ENCODE results near the gene KL. TPM values are rescaled to one million over a fixed set of nuclear protein-coding genes. Genes with fewer than 3 reads are reported as not detected.

Gene KL
- polyA plus RNA-seq, 3 donors from 2014 or later: 1.8 TPM; not detected in 2

GRCh38 chr13:33108620-33109019 is 92.4 kb downstream of the KL start:
- Mint-ChIP-seq H3K4me3 (no peak overlapping the region), H3K36me3 (no peaks in the 10 kb centered on the region), H3K27ac (no peak overlapping the region), H3K27me3 (ENCODE audit: low read depth in 3 of 3) (peaks cover 0 to 5% (median 1%) of the 10 kb centered on the region in 3 donors), H3K4me1 (no peaks in the 10 kb centered on the region), H3K9me3 (peaks cover 0 to 3% (median 0%) of the 10 kb centered on the region in 6 donors)
- DNase-seq: no peak

GRCh38 chr13:33109271-33109697 is 93.1 kb downstream of the KL start:
- H3K27ac Mint-ChIP-seq: no peak overlapping the region
- H3K4me3 Mint-ChIP-seq: no peak overlapping the region

GRCh38 chr13:33109801-33110200 is 93.6 kb downstream of the KL start:
- no peak for DNase-seq
- no peak overlapping the region for H3K4me3 Mint-ChIP-seq
- H3K27me3 Mint-ChIP-seq (ENCODE audit: low read depth in 3 of 3): peaks cover 0 to 8% (median 1%) of the 10 kb centered on the region in 3 donors

More at GRCh38 chr13:33109271-33109697, 93.1 kb downstream of the KL start:
- DNase-seq: no peak
- H3K36me3 Mint-ChIP-seq: no peaks in the 10 kb centered on the region
- H3K27me3 Mint-ChIP-seq (ENCODE audit: low read depth in 3 of 3): peaks cover 0 to 8% (median 1%) of the 10 kb centered on the region in 3 donors
- no peaks in the 10 kb centered on the region for H3K4me1 Mint-ChIP-seq
- H3K9me3 Mint-ChIP-seq: peaks cover 0 to 3% (median 0%) of the 10 kb centered on the region in 6 donors

GRCh38 chr13:33110386-33110712 is 94.1 kb downstream of the KL start:
- H3K36me3 Mint-ChIP-seq: no peaks in the 10 kb centered on the region
- no peak overlapping the region for H3K4me3 Mint-ChIP-seq

More at GRCh38 chr13:33109801-33110200, 93.6 kb downstream of the KL start:
- Mint-ChIP-seq H3K36me3 (no peaks in the 10 kb centered on the region), H3K27ac (no peak overlapping the region), H3K4me1 (no peaks in the 10 kb centered on the region), H3K9me3 (peaks cover 0 to 3% (median 0%) of the 10 kb centered on the region in 6 donors)

GRCh38 chr13:33110713-33111413 is 94.6 kb downstream of the KL start:
- no peak overlapping the region for H3K4me3 Mint-ChIP-seq
- no peak overlapping the region for H3K27ac Mint-ChIP-seq
- H3K9me3 Mint-ChIP-seq: peaks cover 0 to 3% (median 0%) of the 10 kb centered on the region in 6 donors
- H3K27me3 Mint-ChIP-seq (ENCODE audit: low read depth in 3 of 3): peaks cover 0 to 8% (median 1%) of the 10 kb centered on the region in 3 donors
- DNase-seq: no peak
- H3K4me1 Mint-ChIP-seq: no peaks in the 10 kb centered on the region
- H3K36me3 Mint-ChIP-seq: no peaks in the 10 kb centered on the region

More at GRCh38 chr13:33110386-33110712, 94.1 kb downstream of the KL start:
- DNase-seq: no peak
- Mint-ChIP-seq H3K9me3 (peaks cover 0 to 3% (median 0%) of the 10 kb centered on the region in 6 donors), H3K27ac (no peak overlapping the region), H3K27me3 (ENCODE audit: low read depth in 3 of 3) (peaks cover 0 to 8% (median 1%) of the 10 kb centered on the region in 3 donors), H3K4me1 (no peaks in the 10 kb centered on the region)

GRCh38 chr13:33111414-33112110 is 95.3 kb downstream of the KL start:
- Mint-ChIP-seq H3K27ac (no peak overlapping the region), H3K4me3 (no peak overlapping the region), H3K36me3 (no peaks in the 10 kb centered on the region), H3K4me1 (no peaks in the 10 kb centered on the region), H3K27me3 (ENCODE audit: low read depth in 3 of 3) (peaks cover 0 to 6% (median 1%) of the 10 kb centered on the region in 3 donors), H3K9me3 (no peaks in the 10 kb centered on the region)
- no peak for DNase-seq

GRCh38 chr13:33112766-33113165 is 96.5 kb downstream of the KL start:
- DNase-seq: no peak
- Mint-ChIP-seq H3K9me3 (no peaks in the 10 kb centered on the region), H3K27me3 (ENCODE audit: low read depth in 3 of 3) (peaks cover 0 to 6% (median 1%) of the 10 kb centered on the region in 3 donors), H3K4me3 (no peak overlapping the region), H3K4me1 (no peaks in the 10 kb centered on the region), H3K36me3 (no peaks in the 10 kb centered on the region), H3K27ac (no peak overlapping the region)

- no peak overlapping the region for H3K4me3 Mint-ChIP-seq
- H3K27ac Mint-ChIP-seq: no peak overlapping the region
- H3K4me1 Mint-ChIP-seq: no peaks in the 10 kb centered on the region
Measured at GRCh38 chr13:33114146-33114545, 97.9 kb downstream of the KL start.

GRCh38 chr13:33115274-33115673 is 99.1 kb downstream of the KL start:
- peaks cover 0 to 3% (median 1%) of the 10 kb centered on the region in 3 donors for H3K27me3 Mint-ChIP-seq (ENCODE audit: low read depth in 3 of 3)
- H3K36me3 Mint-ChIP-seq: no peaks in the 10 kb centered on the region
- H3K9me3 Mint-ChIP-seq: no peaks in the 10 kb centered on the region
- no peaks in the 10 kb centered on the region for H3K4me1 Mint-ChIP-seq
- DNase-seq: no peak
- H3K4me3 Mint-ChIP-seq: no peak overlapping the region
- no peak overlapping the region for H3K27ac Mint-ChIP-seq

More at GRCh38 chr13:33114146-33114545, 97.9 kb downstream of the KL start:
- Mint-ChIP-seq H3K9me3 (no peaks in the 10 kb centered on the region), H3K36me3 (no peaks in the 10 kb centered on the region), H3K27me3 (ENCODE audit: low read depth in 3 of 3) (peaks cover 0 to 3% (median 1%) of the 10 kb centered on the region in 3 donors)
- no peak for DNase-seq

All from immature natural killer cell (primary cell).